K562 (cell line): Measurements from ENCODE around the gene AXIN2. TPM values are rescaled to one million over a fixed set of nuclear protein-coding genes. Genes with fewer than 3 reads are reported as not detected.

ENCODE experiments used
- BRCA1 ChIP-seq, 2 experiments: fragments of 450-650 bp in 1 of 2; sonication (generic) in 1 of 2; formaldehyde crosslinking in 1 of 2; IDR thresholded peaks; 2 replicates each; pipeline versions ENCODE4 v1.5.0 to v1.6.1; 2017 to 2020; ENCODE audit warnings: mild to moderate bottlenecking in 1 of 2, missing genetic modification reagents in 1 of 2
- SMC3 ChIP-seq: conservative IDR thresholded peaks from 2 replicates; pipeline ENCODE4 v1.6.1; 2011; ENCODE audit warnings: low read depth, low read length, improper control_type of control experiment; ENCODE audit not compliant: insufficient read depth
- ZBTB26 ChIP-seq: fragments of 450-650 bp; formaldehyde crosslinking; IDR thresholded peaks from 2 replicates; pipeline ENCODE4 v1.4.0; 2022; ENCODE audit warnings: missing genetic modification characterization
- polyA plus RNA-seq, 8 experiments: library from polyadenylated mRNA; depleted of rRNA in 4 of 8; stranded (reverse) in 5 of 8; unstranded in 3 of 8; fragments of >200 nt; fragmentation: Nextera tagmentation in 2 of 8; fragmentation: Illumina TruSeq in 1 of 8; extraction: Ambion mirVana in 2 of 8; extraction: Trizol in 1 of 8; gene quantifications; 2 replicates each; pipeline versions ENCODE4 v1.2.1 to v1.2.3, GENCODE V29; 2011 to 2014; ENCODE audit warnings: inconsistent platforms in 1 of 8, missing spikeins in 1 of 8
- total RNA-seq, 7 experiments: library from RNA; depleted of rRNA in 6 of 7; stranded (reverse); fragments of >200 nt in 6 of 7; fragmentation: Illumina TruSeq in 2 of 7; extraction: Trizol in 2 of 7; gene quantifications; 2 replicates each; pipeline versions ENCODE4 v1.2.1 to v1.2.3, GENCODE V29; 2011 to 2021; ENCODE audit warnings: low replicate concordance in 1 of 7
- TF ChIP-seq, protein P1 (sequence below): IDR thresholded peaks from 2 replicates; pipeline ENCODE4 v1.6.1; 2014; ENCODE audit warnings: antibody characterized with exemption

AXIN2 gene
- total and polyA plus RNA-seq, 9 of the 15 experiments (the other 6 are each of a cell fraction or from before 2014, with no cell fraction given): 0.21 to 3.3 (median 1.2) TPM

DNA sequence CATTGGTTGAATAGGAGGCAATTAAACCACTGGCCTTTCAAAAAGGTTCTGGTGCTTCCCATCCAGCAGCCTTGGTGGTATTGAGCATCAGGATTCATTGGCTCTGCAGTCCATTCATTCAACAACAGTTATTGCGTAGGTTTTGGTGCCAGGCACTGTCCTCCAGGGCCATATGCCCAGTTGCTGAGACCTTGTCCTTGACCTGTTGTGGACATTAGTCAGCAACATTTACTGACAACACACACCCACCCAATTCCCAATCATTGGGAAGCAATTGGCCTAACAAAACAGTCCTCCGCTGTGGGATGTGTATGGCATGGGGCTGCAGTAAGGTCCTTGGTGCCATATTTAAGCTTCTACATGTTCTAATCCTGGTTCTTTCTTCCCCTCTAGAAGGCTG is 82.2 kb downstream of the AXIN2 start (continued):
- no peak for TF ChIP-seq ZBTB26 (CRISPR knock-in tag)
- no peak for TF ChIP-seq BRCA1 (IDR thresholded peaks at IDR 0.05)
- TF ChIP-seq BRCA1 (CRISPR knock-in tag; IDR thresholded peaks at IDR 0.05): no peak
- TF ChIP-seq, protein P1, sequence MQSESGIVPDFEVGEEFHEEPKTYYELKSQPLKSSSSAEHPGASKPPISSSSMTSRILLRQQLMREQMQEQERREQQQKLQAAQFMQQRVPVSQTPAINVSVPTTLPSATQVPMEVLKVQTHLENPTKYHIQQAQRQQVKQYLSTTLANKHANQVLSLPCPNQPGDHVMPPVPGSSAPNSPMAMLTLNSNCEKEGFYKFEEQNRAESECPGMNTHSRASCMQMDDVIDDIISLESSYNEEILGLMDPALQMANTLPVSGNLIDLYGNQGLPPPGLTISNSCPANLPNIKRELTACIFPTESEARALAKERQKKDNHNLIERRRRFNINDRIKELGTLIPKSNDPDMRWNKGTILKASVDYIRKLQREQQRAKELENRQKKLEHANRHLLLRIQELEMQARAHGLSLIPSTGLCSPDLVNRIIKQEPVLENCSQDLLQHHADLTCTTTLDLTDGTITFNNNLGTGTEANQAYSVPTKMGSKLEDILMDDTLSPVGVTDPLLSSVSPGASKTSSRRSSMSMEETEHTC: no peak
- no peak for TF ChIP-seq SMC3
